Heart right ventricle (tissue), 16 donors: ENCODE data around the gene CFAP119. TPM values are rescaled to one million over a fixed set of nuclear protein-coding genes. Genes with fewer than 3 reads are reported as not detected.

Experiments used
- ATAC-seq, 8 donors: fragments of 200-7000 bp; cut with Tn5 transposase; one replicate each; pipeline ENCODE4 v1.9.1; 2020; ENCODE audit warnings: mild to moderate bottlenecking in 8 of 8, moderate library complexity in 8 of 8, moderate number of reproducible peaks in 1 of 8
- DNase-seq, 2 donors: peaks; one replicate each; pipeline ENCODE4 v3.0.0-alpha.2; 2020
- H3K27ac ChIP-seq, 10 donors: fragments of 200-600 bp; sonication (generic) in 2 of 10; one replicate each; pipeline versions ENCODE4 v1.5.0 to v1.8.0; 2020 to 2022; ENCODE audit warnings: mild to moderate bottlenecking in 3 of 10
- H3K27me3 ChIP-seq, 7 donors: fragments of 200-600 bp; one replicate each; pipeline ENCODE4 v1.8.0; 2021 to 2022; ENCODE audit warnings: mild to moderate bottlenecking in 2 of 7
- H3K36me3 ChIP-seq, 9 donors: fragments of 200-600 bp; sonication (generic) in 1 of 9; one replicate each; pipeline versions ENCODE4 v1.5.0 to v1.8.0; 2020 to 2022; ENCODE audit warnings: mild to moderate bottlenecking in 2 of 9
- H3K4me1 ChIP-seq, 9 donors: fragments of 200-600 bp; sonication (generic) in 1 of 9; one replicate each; pipeline versions ENCODE4 v1.5.0 to v1.8.0; 2020 to 2022; ENCODE audit warnings: mild to moderate bottlenecking in 4 of 9
- H3K4me3 ChIP-seq, 10 donors: fragments of 200-600 bp; sonication (generic) in 2 of 10; one replicate each; pipeline versions ENCODE4 v1.5.0 to v1.8.0; 2020 to 2022; ENCODE audit warnings: mild to moderate bottlenecking in 7 of 10, moderate library complexity in 2 of 10
- H3K9me3 ChIP-seq, 11 donors: fragments of 200-600 bp in 10 of 11; sonication (generic) in 2 of 11; one replicate each; pipeline versions ENCODE4 v1.5.0 to v1.8.0; 2013 to 2022; ENCODE audit warnings: mild to moderate bottlenecking in 2 of 11, control low read depth in 1 of 11, moderate library complexity in 1 of 11
- CTCF ChIP-seq, 9 donors: fragments of 200-600 bp; sonication (generic) in 2 of 9; IDR thresholded peaks; one replicate each; pipeline versions ENCODE4 v1.5.0 to v1.8.0; 2021 to 2022; ENCODE audit warnings: antibody characterized with exemption in 9 of 9, mild to moderate bottlenecking in 5 of 9, moderate library complexity in 1 of 9
- WGBS, 2 donors: extraction: QIAGEN DNeasy Blood & Tissue Kit; methylation state at CpG; one replicate each; pipeline ENCODE4 v1.1.7; 2013; ENCODE audit warnings: inconsistent platforms in 1 of 2; 5-methylcytosine and 5-hydroxymethylcytosine counted together
- intact Hi-C, 10 donors: fragments of 100-400 bp; cut with DNase I; formaldehyde crosslinking; loops; one replicate each; pipeline versions ENCODE4 v1.11.1 to v1.14.2; 2022
- polyA plus RNA-seq, 2 donors: library from polyadenylated mRNA; stranded (reverse); fragments of 200-250 nt; gene quantifications; one replicate each; pipeline ENCODE4 v1.2.3, GENCODE V29; 2013
- total RNA-seq, 10 donors: library from RNA; stranded (reverse); fragmentation: NEBNext Ultra II Directional in 3 of 10; extraction: Animal tissue kit (Norgen Biotek cat#: 25700) in 3 of 10; gene quantifications; one replicate each; pipeline versions ENCODE4 v1.2.1 to v1.2.4, GENCODE V29; 2021 to 2023
- donor health status: Arrhythmogenic right ventricular cardiomyopathy.
- donor health status: ischemic (EF 13 %, LVEDD 7.1; RV severe dilation, severe dysfunction).
- donor health status: healthy with polysubstance abuse.
- donor health status: DM: no; HTN: yes; CAD: no.
- donor health status: DM: no; HTN: no; CAD: no.
- donor health status: ischemic (EF 25% LVEDD 6.9; RV normal size, moderate dysfunction).
- donor health status: ischemic (EF 25% LVEDD 5.7; RV mildly dilated, moderate dysfunction).
- donor health status: healthy.
- donor health status: DM: yes; HTN: yes; CAD: no.
- donor health status: Ischemic cardiomyopathy.
- donor health status: ischemic (EF 35%, LVEDD 5.7; RV mildly dilated, moderate dysfunction).
- donor health status: nonischemic (EF 11% LVEDD 7.7; RV severe dilation, severe dysfunction).
- donor health status: DM: yes; HTN: yes; CAD: no.
- donor health status: PGD.
- donor health status: ischemic (EF 29% LVEDD 5.4; RV normal size, mild dysfunction).
- donor health status: nonischemic (EF 23%, LVEDD 6.1; RV moderate dilation, normal function).

Gene CFAP119
- total and polyA plus RNA-seq, 12 donors = 0.44 to 2.3 (median 1.1) TPM

- DNase-seq (no peak), ATAC-seq (no peak)
- H3K4me1 ChIP-seq = peaks cover 10 to 28% (median 24%) of the 10 kb centered on the region in 9 donors
- peaks cover 0 to 43% (median 16%) of the 10 kb centered on the region in 9 donors for H3K36me3 ChIP-seq
- intact Hi-C loops = no loop called here
- H3K9me3 ChIP-seq = no peaks in the 10 kb centered on the region
- no peak overlapping the region for H3K4me3 ChIP-seq
- WGBS, 2 donors = 90% methylated on average over 17 to 18 of the region's 18 CpGs
- no peak overlapping the region for H3K27ac ChIP-seq
- TF ChIP-seq CTCF (IDR thresholded peaks at IDR 0.05) = no peak
- H3K27me3 ChIP-seq = no peaks in the 10 kb centered on the region
These were observed 22.4 kb upstream of the CFAP119 start for GRCh38 chr16:30784215-30784614.

DNA sequence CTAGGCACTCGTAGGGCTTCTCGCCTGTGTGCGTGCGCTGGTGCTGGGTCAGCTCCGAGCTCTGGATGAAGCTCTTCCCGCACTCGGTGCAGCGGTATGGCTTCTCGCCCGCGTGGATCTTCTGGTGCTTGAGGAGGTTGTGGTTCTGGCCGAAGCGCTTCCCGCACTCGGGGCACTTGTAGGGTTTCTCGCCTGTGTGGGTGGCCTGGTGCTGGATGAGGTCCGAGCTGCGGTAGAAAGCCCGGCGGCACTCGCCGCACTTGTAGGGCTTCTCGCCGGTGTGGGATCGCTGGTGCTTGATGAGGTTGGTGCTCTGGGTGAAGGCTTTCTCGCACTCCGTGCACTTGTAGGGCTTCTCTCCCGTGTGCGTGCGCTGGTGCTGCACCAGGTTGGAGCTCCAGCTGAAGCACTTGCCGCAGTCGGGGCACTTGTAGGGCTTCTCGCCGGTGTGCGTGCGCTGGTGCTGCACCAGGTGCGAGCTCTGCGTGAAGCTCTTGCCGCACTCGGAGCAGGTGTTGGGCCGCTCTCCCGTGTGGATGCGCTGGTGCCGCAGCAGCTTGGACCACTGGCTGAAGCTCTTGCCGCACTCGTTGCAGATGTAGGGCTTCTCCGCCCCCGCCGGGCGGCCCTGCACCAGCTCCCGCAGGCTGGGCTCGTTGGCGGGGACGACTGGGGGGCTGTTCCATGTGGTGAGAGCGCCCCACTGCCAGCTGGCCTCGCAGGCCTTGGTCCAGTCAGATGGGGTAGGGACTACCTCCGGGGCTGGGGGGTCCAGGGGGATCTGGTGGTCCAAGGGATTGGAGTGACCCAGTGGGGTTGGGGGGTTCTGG lies 21.6 kb upstream of the CFAP119 start:
- DNase-seq (no peak), ATAC-seq (no peak)
- H3K9me3 ChIP-seq = no peaks in the 10 kb centered on the region
- no peaks in the 10 kb centered on the region for H3K27me3 ChIP-seq
- 94% methylated on average over 57 of the region's 57 CpGs for WGBS, 2 donors
- no peak overlapping the region for H3K27ac ChIP-seq
- no peak for TF ChIP-seq CTCF (IDR thresholded peaks at IDR 0.05)
- peaks cover 10 to 29% (median 24%) of the 10 kb centered on the region in 9 donors for H3K4me1 ChIP-seq
- intact Hi-C loops = no loop called here
- no peak overlapping the region for H3K4me3 ChIP-seq
- peaks cover 0 to 43% (median 16%) of the 10 kb centered on the region in 9 donors for H3K36me3 ChIP-seq

DNA sequence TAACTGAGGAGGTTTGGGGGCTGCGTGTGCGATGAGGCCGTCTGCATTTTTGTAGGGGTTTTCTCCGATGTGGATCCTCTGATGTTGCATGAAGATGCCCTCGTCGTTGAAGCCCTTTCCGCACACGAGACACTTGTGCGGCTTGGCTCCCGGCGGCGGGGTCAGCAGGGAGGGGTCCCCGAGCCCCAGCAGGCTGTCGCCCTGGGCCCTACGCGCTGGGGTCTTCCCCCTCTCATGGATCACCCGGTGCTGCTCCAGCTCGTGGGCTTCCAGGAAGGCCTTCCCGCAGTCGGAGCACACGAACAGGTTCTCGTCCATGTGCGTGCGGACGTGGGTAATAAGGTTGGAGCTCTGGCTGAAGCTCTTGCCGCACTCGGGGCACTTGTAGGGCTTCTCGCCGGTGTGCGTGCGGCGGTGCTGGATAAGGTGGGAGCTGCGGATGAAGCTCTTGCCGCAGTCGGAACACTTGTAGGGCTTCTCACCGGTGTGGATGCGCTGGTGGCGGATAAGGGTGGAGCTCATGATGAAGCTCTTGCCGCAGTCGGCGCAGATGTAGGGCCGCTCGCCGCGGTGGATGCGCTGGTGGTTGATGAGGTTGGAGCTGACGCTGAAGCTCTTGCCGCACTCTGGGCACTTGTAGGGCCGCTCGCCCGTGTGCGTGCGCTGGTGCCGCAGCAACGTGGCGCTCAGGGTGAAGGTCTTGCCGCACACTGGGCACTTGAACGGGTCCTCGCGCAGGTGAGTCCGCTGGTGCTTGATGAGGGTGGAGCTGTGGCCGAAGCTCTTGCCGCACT lies 20.8 kb upstream of the CFAP119 start:
- Histone ChIP-seq H3K9me3 (no peaks in the 10 kb centered on the region), H3K27ac (no peak overlapping the region), H3K4me3 (no peak overlapping the region), H3K27me3 (no peaks in the 10 kb centered on the region), H3K36me3 (peaks cover 0 to 43% (median 16%) of the 10 kb centered on the region in 9 donors), H3K4me1 (peaks cover 5 to 32% (median 18%) of the 10 kb centered on the region in 9 donors)
- TF ChIP-seq CTCF (IDR thresholded peaks at IDR 0.05) = no peak
- 95 to 96% methylated on average over 63 of the region's 63 CpGs for WGBS, 2 donors
- intact Hi-C loops = no loop called here
- DNase-seq (no peak), ATAC-seq (no peak)

DNA sequence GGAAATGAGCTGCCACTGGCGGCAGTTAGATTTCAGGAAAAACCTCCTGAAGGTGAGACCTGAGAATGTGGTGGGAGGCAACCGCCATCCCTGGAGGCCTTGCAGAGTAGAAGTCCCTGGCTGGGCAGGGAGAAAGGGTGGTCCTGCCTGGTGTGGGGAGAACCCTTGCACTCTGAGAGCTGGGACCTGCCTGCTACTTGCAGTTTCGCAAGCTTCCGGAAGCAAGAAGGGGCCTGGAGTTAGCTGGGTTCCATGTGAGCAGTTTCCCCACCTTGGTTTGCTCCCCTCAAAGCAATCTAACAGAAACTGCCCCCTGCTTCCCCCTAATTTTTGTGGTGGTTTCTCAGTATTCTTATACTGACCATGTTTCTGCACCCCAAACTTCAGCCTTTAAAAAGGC lies 18.7 kb upstream of the CFAP119 start:
- Histone ChIP-seq H3K4me1 (peaks cover 0 to 38% (median 24%) of the 10 kb centered on the region in 9 donors), H3K4me3 (no peak overlapping the region), H3K27ac (no peak overlapping the region), H3K9me3 (no peaks in the 10 kb centered on the region), H3K36me3 (peaks cover 0 to 43% (median 16%) of the 10 kb centered on the region in 9 donors), H3K27me3 (no peaks in the 10 kb centered on the region)
- no peak for ATAC-seq
- DNase-seq = no peak
- intact Hi-C loops = no loop called here
- 79 to 91% methylated on average over 4 of the region's 4 CpGs for WGBS, 2 donors
- no peak for TF ChIP-seq CTCF (IDR thresholded peaks at IDR 0.05)
